ENCODE results near the gene GALNT9.

DNA sequence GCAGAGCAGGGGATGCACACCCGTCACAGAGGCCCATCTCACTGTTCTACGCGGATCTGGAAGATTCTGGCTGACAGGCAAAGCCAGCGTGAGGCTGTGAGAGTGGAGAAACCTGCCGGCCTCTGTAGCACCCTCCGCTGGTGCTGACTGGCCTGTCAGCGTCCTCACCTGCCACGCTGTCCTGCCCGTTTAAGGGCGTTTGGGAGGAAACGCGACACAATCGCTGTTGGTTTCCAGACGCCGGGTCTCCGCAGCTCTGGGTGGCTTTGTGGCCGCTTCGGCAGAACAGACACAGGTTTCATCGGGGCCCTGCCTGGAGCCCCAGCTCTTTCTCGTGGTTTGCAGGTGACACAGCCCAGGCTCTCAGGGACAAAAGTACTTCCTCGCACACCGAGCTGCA lies 114.5 kb downstream of the GALNT9 start:
- TF ChIP-seq, protein P1, sequence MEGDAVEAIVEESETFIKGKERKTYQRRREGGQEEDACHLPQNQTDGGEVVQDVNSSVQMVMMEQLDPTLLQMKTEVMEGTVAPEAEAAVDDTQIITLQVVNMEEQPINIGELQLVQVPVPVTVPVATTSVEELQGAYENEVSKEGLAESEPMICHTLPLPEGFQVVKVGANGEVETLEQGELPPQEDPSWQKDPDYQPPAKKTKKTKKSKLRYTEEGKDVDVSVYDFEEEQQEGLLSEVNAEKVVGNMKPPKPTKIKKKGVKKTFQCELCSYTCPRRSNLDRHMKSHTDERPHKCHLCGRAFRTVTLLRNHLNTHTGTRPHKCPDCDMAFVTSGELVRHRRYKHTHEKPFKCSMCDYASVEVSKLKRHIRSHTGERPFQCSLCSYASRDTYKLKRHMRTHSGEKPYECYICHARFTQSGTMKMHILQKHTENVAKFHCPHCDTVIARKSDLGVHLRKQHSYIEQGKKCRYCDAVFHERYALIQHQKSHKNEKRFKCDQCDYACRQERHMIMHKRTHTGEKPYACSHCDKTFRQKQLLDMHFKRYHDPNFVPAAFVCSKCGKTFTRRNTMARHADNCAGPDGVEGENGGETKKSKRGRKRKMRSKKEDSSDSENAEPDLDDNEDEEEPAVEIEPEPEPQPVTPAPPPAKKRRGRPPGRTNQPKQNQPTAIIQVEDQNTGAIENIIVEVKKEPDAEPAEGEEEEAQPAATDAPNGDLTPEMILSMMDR (IDR thresholded peaks at IDR 0.05), result peak; percentile 30
- no peak for TF ChIP-seq ZFX (IDR thresholded peaks at IDR 0.05; ENCODE audit: borderline replicate concordance)

All from 22Rv1 (cell line).